GM19035 (cell line): Measurements from ENCODE around the gene NHSL2.

Source experiments
- ATAC-seq: cut with Tn5 transposase; IDR thresholded peaks from one replicate; pipeline ENCODE4 v1.9.1; 2021; ENCODE audit not compliant: unreplicated experiment

Gene NHSL2

GRCh38 chrX:71989768-71990426 lies 79.3 kb downstream of the NHSL2 start:
- no peak for ATAC-seq

GRCh38 chrX:71990518-71990917 lies 79.9 kb downstream of the NHSL2 start:
- ATAC-seq, result no peak

DNA sequence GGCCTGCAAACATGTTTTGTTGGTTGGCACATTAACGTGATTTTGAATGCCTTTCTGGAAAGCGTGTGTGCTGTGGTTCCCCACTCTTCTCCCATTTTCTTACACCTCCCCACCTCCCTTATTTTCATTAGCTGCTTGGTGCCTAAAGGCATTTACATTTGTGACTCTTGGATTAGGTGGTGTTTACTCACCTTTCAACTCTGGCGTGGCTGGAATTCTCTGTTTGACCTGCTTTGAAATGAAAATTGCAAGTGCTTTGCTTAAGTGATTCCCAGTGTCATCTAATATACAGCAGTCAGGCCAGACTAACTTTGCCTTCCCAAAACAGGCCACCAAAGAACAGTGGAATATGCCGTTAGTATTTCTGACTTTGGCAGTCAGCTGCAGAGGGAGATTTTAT lies 80.5 kb downstream of the NHSL2 start:
- ATAC-seq, result no peak

GRCh38 chrX:71992711-71993110 lies 82.1 kb downstream of the NHSL2 start:
- ATAC-seq, result no peak

GRCh38 chrX:71993371-71993770 lies 82.7 kb downstream of the NHSL2 start:
- no peak for ATAC-seq

- no peak for ATAC-seq
Measured at GRCh38 chrX:71994601-71995000, 84.0 kb downstream of the NHSL2 start.

DNA sequence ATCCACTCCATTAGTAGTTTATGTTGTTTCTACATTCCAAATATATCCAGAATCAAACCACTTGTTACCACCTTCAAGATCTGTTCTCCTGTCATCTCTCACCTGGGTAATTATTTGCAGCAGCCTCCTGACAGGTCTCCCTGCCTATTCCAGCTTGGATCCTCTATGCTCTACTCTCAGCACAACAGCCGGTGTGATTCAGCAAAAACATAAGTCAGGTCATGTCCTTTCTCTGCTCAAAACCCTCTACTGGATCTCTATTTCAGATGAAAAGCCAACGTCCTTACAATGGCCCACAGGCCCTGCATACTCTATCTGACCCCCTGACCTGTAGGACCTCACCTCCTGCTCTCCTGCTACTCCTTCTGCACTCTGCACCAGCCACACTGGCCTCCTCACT lies 84.5 kb downstream of the NHSL2 start:
- ATAC-seq, result no peak

DNA sequence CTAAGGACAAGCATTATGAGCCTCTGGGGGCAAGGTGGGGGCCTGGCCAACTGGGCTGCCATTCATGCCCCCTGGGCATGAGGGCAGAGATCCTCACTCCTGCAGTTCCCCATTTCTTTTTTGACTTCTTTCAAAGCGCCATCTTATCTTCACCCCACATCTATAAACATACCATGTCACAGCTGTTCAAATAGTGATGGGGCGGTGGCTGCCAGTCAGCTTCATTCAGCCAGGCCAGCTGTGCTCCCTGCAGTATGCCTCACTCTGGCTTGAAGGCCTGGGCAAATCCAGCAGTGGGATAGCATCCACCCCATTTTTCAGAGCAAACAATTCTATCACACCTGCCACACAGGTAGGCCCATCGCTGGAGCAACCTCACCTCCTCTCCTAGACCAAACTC lies 85.5 kb downstream of the NHSL2 start:
- no peak for ATAC-seq

GRCh38 chrX:71996826-71997225 lies 86.2 kb downstream of the NHSL2 start:
- no peak for ATAC-seq

- no peak for ATAC-seq
Measured at GRCh38 chrX:71997320-71997719, 86.7 kb downstream of the NHSL2 start.

- no peak for ATAC-seq
Measured at GRCh38 chrX:71998836-71999509, 88.3 kb downstream of the NHSL2 start.

- ATAC-seq, result no peak
Measured at GRCh38 chrX:71999535-71999934, 88.9 kb downstream of the NHSL2 start.

DNA sequence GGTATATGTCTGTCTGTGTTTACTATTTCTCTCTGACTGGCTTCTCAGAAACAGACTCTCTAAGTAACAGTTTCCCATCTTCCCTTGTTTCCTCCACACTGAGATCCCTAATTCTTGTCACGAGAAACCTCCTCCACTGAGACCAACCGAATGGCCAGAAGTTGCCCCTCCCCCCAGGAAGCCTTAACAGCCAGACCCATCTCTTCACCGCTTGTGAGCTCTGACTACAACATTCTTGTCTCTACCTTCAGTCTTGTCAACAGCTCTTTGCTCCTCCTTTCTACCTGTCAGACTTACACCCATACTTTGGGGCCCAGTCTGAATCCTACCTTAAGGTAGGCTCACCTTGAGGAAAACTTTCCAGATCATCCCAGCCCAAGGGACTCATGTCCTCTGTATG lies 90.8 kb downstream of the NHSL2 start:
- no peak for ATAC-seq

- ATAC-seq, result no peak
Measured at GRCh38 chrX:72001906-72002305, 91.3 kb downstream of the NHSL2 start.

- ATAC-seq, result no peak
Measured at GRCh38 chrX:72002875-72003274, 92.2 kb downstream of the NHSL2 start.

DNA sequence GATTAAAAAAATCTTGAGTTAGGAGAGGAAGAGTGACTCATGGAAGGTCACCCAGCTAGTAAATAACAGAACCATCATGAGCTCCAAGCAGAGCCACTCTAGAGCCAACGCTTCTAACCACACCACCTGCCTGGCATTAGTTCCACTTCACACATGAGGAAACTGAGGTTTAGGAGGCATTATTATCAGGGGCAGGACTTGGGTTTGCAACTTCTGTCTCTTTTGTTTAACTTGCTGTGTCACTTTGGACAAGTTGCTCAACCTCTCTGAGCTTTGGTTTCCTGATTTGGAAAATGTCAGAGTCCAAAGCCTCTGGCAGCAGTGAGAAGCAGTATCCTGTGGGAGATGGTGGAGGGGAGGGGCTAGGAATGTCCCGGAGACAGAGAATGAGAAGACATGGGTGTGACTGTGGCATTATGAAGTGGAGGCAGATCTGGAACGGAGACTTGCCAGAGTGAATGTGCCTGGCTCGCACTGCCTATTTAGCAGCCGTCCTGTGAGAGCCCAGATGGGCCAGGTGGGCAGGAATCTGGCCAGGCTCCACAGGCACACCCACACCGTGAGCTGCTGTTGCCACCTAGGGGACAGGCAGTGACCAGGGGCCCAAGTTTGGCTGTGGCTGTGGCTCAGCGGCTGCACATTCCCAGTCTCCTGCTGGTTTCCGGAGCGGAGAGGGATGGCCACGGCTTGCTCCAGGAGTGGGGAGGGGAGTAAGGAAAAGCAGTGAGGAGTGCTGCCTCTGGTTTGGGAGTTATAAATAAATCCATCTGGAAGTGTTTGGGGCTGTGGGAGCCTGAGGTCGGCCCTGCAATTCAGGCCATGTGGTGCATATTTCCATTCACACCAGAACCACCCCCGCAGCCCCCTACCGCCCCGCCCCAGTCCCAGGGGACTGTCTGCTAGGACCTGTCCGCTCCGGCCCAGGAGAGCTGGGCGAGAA lies 93.4 kb downstream of the NHSL2 start:
- no peak for ATAC-seq

DNA sequence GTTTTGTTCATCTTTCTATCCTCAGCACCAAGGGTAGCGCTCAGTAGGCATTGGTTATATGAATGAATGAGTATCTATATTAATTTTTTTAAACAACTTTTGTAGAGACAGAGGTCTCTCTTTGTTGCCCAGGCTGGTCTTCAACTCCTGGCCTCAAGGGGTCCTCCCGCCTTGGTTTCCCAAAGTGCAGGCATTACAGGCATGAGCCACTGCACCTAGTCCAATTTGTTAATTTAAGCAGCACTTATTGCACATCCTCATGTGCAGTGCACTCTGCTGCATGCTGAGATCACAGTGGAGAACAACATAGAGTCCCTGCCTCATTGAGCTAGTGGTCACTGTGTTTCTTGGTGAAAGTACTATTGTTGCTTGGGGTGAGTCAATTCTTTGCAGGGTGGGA lies 94.4 kb downstream of the NHSL2 start:
- ATAC-seq, result no peak

- ATAC-seq, result no peak
Measured at GRCh38 chrX:72006461-72006860, 95.8 kb downstream of the NHSL2 start.

GRCh38 chrX:72009731-72010130 lies 99.1 kb downstream of the NHSL2 start:
- ATAC-seq, result no peak

DNA sequence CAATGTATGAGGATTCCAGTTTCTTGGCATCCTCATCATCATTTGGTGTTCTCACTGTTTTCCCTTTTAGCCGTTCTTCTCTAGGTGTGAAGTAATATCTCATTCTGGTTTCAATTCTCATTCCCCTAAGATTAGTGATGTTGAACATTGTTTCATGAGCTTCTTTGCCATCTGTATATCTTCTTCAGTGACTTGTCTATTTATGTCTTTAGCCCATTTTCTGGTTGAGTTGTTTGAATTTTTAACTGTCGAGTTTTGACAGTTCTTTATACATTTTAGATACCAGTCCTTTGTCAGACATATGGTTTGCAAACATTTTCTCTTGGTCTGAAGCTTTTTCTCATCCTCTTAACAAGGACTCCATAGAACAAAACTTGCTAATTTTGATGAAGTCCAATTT lies 101.1 kb downstream of the NHSL2 start:
- no peak for ATAC-seq

GRCh38 chrX:72015383-72015782 lies 104.7 kb downstream of the NHSL2 start:
- ATAC-seq, result no peak
